HG02571 (cell line): ENCODE results near the gene EIF1AX.
A peak's percentile ranks its signal among the peaks of the same experiment; 100 is the strongest.
"Not testable (repeated sequence)": the region's sequence is repeated elsewhere in the genome, so short reads cannot be mapped to it uniquely, and the experiment has no call there.

Source experiments
- ATAC-seq: cut with Tn5 transposase; IDR thresholded peaks from one replicate; pipeline ENCODE4 v1.9.1; 2021; ENCODE audit warnings: mild to moderate bottlenecking, moderate library complexity; ENCODE audit not compliant: unreplicated experiment

EIF1AX gene

GRCh38 chrX:20141281-20142220, at the start of gene EIF1AX:
Gene EIF1AX, minus strand, starts transcription at chrX:20141838. Its CDS starts 198 bp downstream, at chrX:20141640.
- peak; percentile 98 for ATAC-seq

DNA sequence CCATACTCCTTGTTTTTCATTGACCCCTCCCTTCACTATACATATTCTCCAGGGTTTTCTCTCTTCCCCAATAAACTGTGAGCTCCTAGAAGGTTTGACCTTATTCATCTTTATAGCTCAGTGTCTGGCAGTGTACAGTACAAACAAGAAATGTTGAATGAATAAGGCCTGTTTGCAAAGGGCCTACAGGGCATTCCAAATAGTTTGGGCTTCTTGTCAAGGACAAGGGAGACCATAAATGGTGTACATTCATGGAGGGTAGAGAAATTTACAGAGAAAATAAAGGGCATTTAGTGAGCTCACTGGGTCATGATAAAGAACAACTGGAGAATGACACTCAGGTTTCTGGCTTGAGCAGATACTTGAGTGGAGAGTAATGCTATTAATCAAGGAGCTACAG, 47.5 kb upstream of the EIF1AX start:
- ATAC-seq = no peak

DNA sequence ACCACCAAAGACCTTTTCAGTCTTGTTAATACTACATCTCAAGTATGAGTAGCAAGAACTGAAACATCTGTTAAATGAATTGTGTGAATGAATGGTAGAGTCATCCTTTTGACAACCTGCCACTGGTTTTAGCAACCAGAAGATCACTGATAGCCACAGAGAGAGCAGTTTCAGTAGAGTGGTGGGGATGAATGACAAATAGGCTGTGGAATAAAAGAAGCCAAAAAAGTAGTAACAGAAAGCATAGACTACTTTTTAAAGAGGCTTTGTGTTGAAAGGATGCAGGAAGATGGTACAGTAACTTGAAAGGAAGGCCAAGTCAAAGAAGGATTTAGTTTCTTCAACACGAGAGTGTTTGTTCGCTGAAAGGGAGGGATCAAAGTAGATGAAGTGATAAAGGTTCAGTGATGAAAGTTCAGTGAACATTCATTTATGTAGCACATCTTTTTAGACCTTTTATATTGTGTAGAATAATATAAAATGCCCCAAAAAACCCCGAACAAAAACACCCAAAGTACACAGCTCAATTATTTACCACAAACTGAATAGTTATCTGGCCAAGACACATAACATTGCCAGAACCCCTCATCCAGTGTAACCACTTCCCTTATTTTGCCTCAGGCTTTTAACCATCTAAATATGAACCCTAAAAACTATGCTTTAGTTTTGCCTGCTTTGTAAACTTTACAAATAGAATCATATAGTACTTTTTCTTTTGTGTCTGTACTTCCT, 40.1 kb upstream of the EIF1AX start:
- no peak for ATAC-seq

GRCh38 chrX:20177093-20177492, 35.5 kb upstream of the EIF1AX start:
- no peak for ATAC-seq

DNA sequence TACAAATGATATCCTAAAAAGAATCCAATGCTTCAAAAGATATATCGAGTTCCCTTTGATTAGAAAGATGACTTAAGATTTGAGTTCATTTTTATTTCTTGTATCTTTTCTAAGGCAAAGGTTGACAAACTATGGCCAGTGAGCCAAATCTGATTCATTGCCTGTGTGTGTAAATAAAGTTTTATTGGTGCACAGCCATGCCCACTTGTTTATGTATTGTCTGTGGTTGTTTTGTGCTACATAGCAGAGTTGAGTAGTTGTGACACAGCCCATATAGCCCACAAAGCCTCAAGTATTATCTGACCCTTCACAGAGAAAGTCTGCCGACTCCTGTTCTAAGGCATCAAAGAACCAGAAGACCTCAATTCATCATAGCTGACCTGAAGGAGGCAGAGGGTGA, 32.2 kb upstream of the EIF1AX start:
- no peak for ATAC-seq

- no peak for ATAC-seq
These were observed 31.7 kb upstream of the EIF1AX start for GRCh38 chrX:20173313-20173712.

GRCh38 chrX:20171887-20172286, 30.2 kb upstream of the EIF1AX start:
- ATAC-seq = no peak

DNA sequence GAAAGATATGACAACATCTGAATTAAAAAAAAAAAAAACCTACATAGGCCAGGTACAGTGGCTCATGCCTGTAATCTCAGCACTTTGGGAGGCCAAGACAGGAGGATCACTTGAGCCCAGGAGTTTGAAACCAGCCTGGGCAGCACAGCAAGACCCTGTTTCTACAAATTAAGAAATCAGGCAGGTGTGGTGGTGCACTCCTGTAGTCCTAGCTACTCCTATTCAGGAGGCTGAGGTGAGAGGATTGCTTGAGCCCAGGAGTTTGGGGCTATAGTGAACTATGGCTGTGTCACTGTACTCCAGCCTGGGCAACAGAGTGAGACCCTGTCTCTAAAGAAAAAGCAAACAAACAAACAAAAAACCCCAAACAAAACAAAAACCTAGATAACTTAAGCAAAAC, 20.9 kb upstream of the EIF1AX start:
- not testable (repeated sequence) for ATAC-seq

- ATAC-seq = no peak
These were observed 18.3 kb upstream of the EIF1AX start for GRCh38 chrX:20159797-20160385.

DNA sequence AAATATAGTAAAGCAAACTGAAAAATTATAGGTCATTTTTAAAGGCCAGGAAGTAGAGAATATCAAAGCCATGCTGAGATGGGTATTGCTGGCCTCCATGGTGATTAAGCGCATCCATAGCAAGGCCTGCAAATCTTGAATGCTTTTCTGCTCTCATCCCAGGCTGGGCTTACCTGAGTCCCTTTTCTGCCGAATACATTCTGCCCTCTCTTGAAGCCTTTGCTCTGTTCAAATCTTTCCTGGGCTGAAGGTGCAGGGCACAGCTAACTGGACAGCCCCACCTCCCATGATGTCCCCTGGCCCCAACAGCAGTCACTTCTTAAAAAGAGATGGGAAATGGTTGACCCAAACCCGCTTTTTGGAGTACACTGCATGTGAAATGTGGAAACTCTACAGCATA, 10.1 kb upstream of the EIF1AX start:
- ATAC-seq = no peak

GRCh38 chrX:20149326-20149725, 7.7 kb upstream of the EIF1AX start:
- no peak for ATAC-seq

GRCh38 chrX:20147561-20147960, 5.9 kb upstream of the EIF1AX start:
- no peak for ATAC-seq

DNA sequence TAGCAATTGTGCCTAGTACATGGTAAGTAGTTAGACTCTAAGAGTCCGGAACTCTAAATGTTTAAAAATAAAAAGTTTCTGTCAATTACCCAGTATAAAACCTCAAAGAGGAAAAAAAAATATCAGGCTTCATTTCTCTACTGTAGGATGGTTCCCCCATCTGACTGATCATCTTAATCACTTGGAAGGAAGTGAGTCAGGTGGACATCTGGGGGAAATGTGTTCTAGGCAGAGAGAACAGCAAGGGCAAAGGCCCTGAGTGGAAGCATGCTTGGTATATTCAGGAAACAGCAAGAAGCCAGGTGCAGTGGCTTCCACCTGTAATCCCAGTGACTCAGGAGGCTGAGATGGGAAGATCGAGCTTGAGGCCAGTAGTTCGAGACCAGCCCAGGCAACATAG, 2.9 kb upstream of the EIF1AX start:
- ATAC-seq = no peak

DNA sequence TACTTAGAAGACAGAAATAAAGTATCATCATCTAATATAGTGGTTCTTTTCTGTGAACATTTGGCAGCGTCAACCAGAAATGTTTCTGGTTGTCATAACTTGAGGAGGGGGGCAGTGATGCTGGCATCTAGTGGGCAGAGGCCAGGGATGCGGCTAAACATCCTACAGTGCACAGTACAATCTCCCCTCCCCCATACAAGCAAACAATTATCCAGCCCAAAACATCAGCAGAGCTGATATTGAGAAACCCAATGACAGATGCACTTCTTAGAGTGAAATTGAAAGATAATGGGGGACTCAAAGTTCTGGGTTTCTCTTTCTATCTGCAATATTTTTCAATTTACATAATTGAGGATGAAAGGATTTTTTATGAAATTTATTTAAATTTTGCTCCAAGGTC, 1.9 kb upstream of the EIF1AX start:
- ATAC-seq = no peak

DNA sequence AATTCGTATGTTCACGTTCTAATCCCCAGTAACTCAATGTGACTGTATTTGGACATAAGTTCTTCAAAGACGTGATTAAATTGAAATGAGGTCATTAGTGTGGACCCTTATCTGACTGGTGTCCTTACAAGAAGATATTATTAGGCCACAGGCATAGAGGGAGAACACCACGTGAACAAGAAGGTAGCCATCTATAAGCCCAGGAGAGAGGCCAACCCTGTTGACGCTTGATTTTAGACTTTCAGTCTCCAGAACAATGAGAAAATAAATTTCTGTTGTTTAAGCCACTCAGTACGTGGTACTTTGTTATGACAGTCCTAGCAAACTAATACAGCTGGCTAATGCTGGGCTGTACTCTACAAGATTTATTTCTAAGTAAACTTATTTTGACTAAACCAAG, 1.5 kb upstream of the EIF1AX start:
- no peak for ATAC-seq

DNA sequence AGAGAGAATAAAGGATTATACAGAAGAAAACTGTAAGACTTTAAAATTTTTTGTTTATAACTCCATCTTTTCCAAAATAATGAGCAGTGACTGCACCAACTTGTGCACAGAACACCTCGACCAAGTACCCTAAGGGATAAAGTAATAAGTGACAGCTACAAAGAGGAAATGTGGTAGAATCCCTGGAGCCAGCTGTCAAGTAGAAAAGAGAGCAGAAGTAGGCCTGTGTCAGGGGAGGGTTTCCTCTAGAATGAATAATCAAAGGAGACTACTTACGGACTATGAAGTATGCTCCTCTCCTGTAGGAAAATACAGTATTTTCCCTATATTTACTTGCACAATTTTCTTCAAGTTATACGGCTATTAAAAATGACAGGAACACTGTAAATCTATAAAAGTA, 1.2 kb downstream of the EIF1AX start:
- no peak for ATAC-seq

- no peak for ATAC-seq
These were observed 1.7 kb downstream of the EIF1AX start for GRCh38 chrX:20139966-20140365.

DNA sequence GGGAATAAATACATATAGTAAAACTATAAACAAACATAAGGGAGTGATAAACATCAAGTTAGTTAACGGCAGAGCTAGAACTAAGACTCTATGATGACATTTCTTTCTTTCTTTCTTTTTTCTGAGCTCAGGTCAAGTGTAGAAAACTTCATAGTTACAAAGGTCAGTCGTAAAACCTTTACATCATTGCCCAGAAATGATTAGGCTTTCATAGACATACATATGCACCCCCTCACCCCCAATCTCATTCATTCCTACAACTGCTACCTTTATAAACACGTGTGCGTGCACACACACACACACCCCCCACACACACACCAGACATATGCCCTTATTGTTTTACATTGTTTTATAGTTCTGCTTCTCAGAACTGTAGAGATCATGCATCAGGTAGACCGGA, 5.7 kb downstream of the EIF1AX start:
- ATAC-seq = no peak

DNA sequence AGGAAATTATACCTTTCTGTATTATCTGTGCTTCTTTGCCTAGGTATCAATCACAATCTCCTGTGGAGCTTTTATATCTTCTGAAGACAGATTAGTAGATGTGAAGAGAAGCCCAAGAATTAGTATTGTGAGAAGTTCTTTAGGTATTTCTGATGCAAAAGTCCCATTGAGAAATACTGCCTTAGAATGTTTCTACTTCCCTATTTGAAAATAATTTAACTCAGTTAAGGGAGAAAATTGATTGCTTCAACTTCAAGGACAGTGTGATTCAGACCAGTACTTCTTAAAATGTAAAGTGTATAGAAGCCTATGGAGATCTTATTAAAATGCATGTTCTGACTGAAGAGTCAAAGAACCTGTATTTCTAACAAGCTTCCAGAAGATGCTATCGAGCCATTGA, 9.0 kb downstream of the EIF1AX start:
- no peak for ATAC-seq

- no peak for ATAC-seq
These were observed 11.3 kb downstream of the EIF1AX start for GRCh38 chrX:20130357-20130756.

DNA sequence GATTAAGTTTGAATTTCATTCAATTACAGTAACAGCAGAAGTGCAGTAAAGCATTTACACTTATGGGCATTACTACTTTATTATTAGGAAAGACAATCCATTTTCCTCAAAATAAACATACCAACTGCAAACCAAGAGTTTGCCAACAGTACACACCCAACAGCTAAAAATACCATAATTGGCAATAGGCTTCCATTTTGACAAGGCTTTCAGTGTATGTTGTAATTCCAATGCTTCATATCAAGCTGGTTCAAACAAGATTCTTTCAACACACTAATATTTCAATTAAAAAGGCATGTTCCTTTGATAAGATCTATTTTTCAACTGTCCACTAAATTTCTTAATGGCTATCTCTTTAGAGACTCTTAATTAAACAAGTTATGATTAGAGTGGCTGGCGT, 12.1 kb downstream of the EIF1AX start:
- ATAC-seq = no peak

DNA sequence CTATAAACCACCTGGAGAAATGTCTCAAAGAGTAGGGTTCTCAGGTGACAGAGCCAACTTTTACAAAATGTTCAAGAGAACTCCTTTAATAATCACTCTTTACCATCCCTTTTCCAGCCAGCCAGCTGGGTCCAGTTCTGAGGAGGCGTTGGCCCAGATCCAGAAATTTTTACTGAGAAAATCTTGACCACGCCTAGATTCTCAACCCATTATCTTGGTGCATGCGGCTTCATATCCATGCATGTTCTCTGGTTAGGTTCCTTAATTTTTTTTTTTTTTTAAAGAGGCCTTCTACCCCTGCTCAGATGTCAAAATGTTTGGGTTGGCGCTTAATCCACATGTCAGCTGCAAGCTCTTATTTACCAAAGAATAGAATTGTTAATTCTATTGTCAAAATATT, 13.0 kb downstream of the EIF1AX start:
- no peak for ATAC-seq
